ENCODE results near the gene PDZD2. TPM values are rescaled to one million over a fixed set of nuclear protein-coding genes. Genes with fewer than 3 reads are reported as not detected.

PDZD2 gene
- total and polyA plus RNA-seq, 4 experiments from 2014 or later, result 0.07 to 1.1 (median 0.68) TPM

DNA sequence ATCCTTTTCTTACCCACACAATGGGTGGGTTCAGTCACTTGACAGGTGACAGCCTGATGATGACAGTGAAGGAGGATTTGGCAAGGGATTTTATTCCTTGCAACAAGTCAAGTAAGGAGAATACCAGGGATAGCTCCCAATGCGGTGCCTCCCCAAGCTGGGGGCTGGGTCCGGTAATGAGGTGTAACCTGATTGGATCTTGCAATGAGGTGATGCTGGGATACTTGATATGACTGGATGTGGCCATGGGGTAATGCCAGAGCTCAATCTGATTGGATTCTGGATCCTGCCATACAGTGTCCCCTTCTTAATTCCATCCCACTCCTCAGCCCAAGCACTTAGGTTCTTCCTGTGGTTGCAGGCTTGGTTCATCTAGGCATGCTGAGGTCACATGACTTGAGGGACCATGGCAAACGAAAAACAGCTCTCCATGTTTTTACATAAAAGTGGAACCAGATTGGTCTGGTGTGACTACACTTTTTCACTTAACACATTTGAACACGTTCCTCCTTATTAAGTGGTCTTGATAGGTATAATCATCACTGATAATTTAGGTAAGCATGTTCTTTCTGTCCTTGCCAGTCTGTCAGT, 181.1 kb downstream of the PDZD2 start:
- intact Hi-C loops (cut with micrococcal nuclease), result no loop called here
- no peaks in the 10 kb centered on the region for H3K36me3 ChIP-seq (ENCODE audit: insufficient read depth, low read length)
- no peaks in the 10 kb centered on the region for H3K4me1 Mint-ChIP-seq
- no peak overlapping the region for H3K4me3 ChIP-seq (ENCODE audit: low read length in 2 of 2)
- ChIA-PET CTCF (ENCODE audit: partially characterized antibody) (no interaction called here), POLR2A (ENCODE audit: partially characterized antibody) (no interaction called here)
- H3K27me3 Mint-ChIP-seq, result peaks cover 1 to 2% of the 10 kb centered on the region in 2 donors
- DNase-seq, result no peak
- H3K4me3 Mint-ChIP-seq, result no peak overlapping the region
- no peak overlapping the region for H3K27ac Mint-ChIP-seq
- no peak overlapping the region for H3K27ac ChIP-seq (ENCODE audit: low read depth, low read length)
- H3K27me3 ChIP-seq (ENCODE audit: insufficient read depth, low read length), result no peaks in the 10 kb centered on the region
- H3K9me3 Mint-ChIP-seq, result no peaks in the 10 kb centered on the region
- no peaks in the 10 kb centered on the region for H3K36me3 Mint-ChIP-seq
- H3K4me1 ChIP-seq (ENCODE audit: insufficient read depth, low read length), result no peaks in the 10 kb centered on the region
- no peaks in the 10 kb centered on the region for H3K9me3 ChIP-seq (ENCODE audit: control insufficient read depth in 1 of 2, low read length in 2 of 2)

DNA sequence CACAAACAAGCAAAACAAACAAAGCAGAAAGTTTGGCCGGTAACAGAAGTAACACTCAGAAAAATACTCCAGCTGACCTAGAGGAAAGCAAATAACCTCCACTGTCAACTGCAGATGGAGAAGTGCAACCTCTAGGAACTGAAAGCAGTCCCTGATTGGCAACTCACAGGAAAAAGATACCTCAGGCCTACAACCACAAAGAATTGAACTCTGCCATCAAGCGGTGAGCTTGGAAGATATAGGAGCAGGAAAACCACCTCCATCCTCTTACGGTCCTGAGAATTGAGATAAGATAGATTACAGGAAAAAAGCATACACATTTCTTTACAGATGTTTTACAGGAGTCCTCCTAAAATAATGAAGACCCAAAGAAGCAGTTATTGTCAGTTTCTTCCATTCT, 184.5 kb downstream of the PDZD2 start:
- ChIA-PET POLR2A (ENCODE audit: partially characterized antibody) (no interaction called here), CTCF (ENCODE audit: partially characterized antibody) (interaction anchor here (1.8 to 3.7 kb wide), 3 partner anchors 10 to 270 kb away, joined by 5 to 15 read pairs (median 12); no protein-coding TSS in a partner anchor)
- Histone ChIP-seq H3K36me3 (ENCODE audit: insufficient read depth, low read length) (no peaks in the 10 kb centered on the region), H3K27me3 (ENCODE audit: insufficient read depth, low read length) (no peaks in the 10 kb centered on the region), H3K4me1 (ENCODE audit: insufficient read depth, low read length) (no peaks in the 10 kb centered on the region), H3K27ac (ENCODE audit: low read depth, low read length) (no peak overlapping the region), H3K4me3 (ENCODE audit: low read length in 2 of 2) (no peak overlapping the region), H3K9me3 (ENCODE audit: control insufficient read depth in 1 of 2, low read length in 2 of 2) (no peaks in the 10 kb centered on the region)
- Mint-ChIP-seq H3K27me3 (peaks cover 1 to 2% of the 10 kb centered on the region in 2 donors), H3K9me3 (peaks cover 0 to 8% (median 6%) of the 10 kb centered on the region in 8 donors), H3K27ac (peak overlapping the region in 1 of 7 donors; percentile 16), H3K36me3 (no peaks in the 10 kb centered on the region), H3K4me1 (no peaks in the 10 kb centered on the region), H3K4me3 (no peak overlapping the region)
- intact Hi-C loops (cut with micrococcal nuclease), result no loop called here
- no peak for DNase-seq

DNA sequence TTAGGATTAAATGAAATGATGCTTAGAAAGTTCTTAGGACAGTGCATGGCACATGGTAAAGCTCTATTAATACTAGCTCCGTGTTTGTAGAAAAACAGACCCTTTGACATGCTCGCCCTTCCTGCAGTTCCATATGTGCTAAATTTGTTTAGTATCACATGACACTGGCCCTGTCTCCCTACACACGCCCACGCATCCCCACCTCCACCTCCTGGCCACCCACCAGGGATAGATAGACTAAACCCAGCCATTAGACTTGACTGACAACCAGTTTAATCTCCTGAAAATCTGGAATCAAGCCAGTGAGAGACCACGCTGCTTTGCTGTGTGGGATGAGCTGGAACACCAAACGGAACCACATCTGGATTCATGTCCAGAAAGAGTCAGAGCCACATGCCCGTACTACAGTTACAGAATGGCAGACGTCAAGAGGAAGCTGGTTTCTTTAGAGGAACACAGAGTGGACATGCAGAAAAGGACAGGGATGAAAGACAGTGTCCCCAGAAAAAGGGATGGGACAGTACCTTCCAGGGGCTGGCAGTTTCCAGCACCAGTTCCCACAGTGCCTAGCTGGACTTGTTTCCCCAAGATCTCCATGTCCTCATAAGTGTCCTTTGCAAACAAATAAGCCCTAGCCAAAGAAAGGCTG, 186.1 kb downstream of the PDZD2 start:
- POLR2A ChIA-PET (ENCODE audit: partially characterized antibody), result no interaction called here
- H3K4me3 Mint-ChIP-seq, result no peak overlapping the region
- H3K27ac Mint-ChIP-seq, result peak overlapping the region in 1 of 7 donors; percentile 36

DNA sequence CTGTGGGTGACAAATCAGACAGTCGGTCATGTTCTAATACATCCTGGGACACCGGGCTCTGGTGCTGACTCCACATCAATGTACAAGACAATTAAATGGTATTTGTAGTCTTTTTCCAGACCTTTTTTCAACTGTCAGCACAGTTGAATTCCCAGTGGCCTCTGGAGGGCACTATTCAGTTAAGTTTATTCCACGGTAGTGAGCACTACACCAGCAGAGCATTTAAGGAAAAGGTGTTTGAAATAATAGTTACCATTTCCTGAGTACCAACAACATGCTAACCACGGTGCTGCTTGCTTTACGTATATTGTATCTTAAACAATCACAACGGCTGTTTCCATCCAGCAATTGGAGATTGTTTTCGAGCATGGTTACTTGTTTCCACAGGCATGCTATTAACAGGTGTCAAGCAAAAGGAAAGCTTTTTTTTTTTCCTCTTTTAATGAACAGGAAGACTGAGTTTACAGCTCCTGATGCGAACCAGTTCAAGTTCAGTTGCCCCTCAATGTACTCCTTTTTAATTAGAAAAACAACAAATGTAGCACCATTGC, 186.7 kb downstream of the PDZD2 start:
- ChIA-PET CTCF (ENCODE audit: partially characterized antibody) (interaction anchor here (1.2 to 3.7 kb wide), 4 partner anchors 8 to 267 kb away, joined by 4 to 15 read pairs (median 6); no protein-coding TSS in a partner anchor), POLR2A (ENCODE audit: partially characterized antibody) (no interaction called here)
- Mint-ChIP-seq H3K36me3 (peaks cover 0 to under 1% of the 10 kb centered on the region in 2 donors), H3K9me3 (peaks cover 0 to 22% (median 13%) of the 10 kb centered on the region in 8 donors), H3K4me3 (peak overlapping the region in 3 of 8 donors; percentile 12 to 35 (median 20)), H3K27ac (no peak overlapping the region), H3K4me1 (no peaks in the 10 kb centered on the region), H3K27me3 (peaks cover 2% of the 10 kb centered on the region in 2 donors)
- H3K27me3 ChIP-seq (ENCODE audit: insufficient read depth, low read length), result no peaks in the 10 kb centered on the region
- no peaks in the 10 kb centered on the region for H3K36me3 ChIP-seq (ENCODE audit: insufficient read depth, low read length)
- no peak overlapping the region for H3K4me3 ChIP-seq (ENCODE audit: low read length in 2 of 2)
- intact Hi-C loops (cut with micrococcal nuclease), result no loop called here
- no peak overlapping the region for H3K27ac ChIP-seq (ENCODE audit: low read depth, low read length)
- peak in 4 of 5 donors; percentile 14 to 48 (median 36) for DNase-seq
- no peaks in the 10 kb centered on the region for H3K4me1 ChIP-seq (ENCODE audit: insufficient read depth, low read length)
- no peaks in the 10 kb centered on the region for H3K9me3 ChIP-seq (ENCODE audit: control insufficient read depth in 1 of 2, low read length in 2 of 2)

More for the DNA sequence above, 186.1 kb downstream of the PDZD2 start:
- H3K4me1 ChIP-seq (ENCODE audit: insufficient read depth, low read length), result no peaks in the 10 kb centered on the region
- CTCF ChIA-PET (ENCODE audit: partially characterized antibody), result interaction anchor here (1.5 to 3.7 kb wide), 5 partner anchors 9 to 268 kb away, joined by 4 to 15 read pairs (median 6); no protein-coding TSS in a partner anchor
- no peaks in the 10 kb centered on the region for H3K36me3 Mint-ChIP-seq
- no peak for DNase-seq
- no peaks in the 10 kb centered on the region for H3K4me1 Mint-ChIP-seq
- intact Hi-C loops (cut with micrococcal nuclease), result no loop called here
- H3K27ac ChIP-seq (ENCODE audit: low read depth, low read length), result no peak overlapping the region
- H3K9me3 ChIP-seq (ENCODE audit: control insufficient read depth in 1 of 2, low read length in 2 of 2), result no peaks in the 10 kb centered on the region
- no peaks in the 10 kb centered on the region for H3K36me3 ChIP-seq (ENCODE audit: insufficient read depth, low read length)
- H3K4me3 ChIP-seq (ENCODE audit: low read length in 2 of 2), result no peak overlapping the region
- peaks cover 1 to 2% of the 10 kb centered on the region in 2 donors for H3K27me3 Mint-ChIP-seq
- no peaks in the 10 kb centered on the region for H3K27me3 ChIP-seq (ENCODE audit: insufficient read depth, low read length)
- H3K9me3 Mint-ChIP-seq, result peaks cover 0 to 19% (median 12%) of the 10 kb centered on the region in 8 donors

DNA sequence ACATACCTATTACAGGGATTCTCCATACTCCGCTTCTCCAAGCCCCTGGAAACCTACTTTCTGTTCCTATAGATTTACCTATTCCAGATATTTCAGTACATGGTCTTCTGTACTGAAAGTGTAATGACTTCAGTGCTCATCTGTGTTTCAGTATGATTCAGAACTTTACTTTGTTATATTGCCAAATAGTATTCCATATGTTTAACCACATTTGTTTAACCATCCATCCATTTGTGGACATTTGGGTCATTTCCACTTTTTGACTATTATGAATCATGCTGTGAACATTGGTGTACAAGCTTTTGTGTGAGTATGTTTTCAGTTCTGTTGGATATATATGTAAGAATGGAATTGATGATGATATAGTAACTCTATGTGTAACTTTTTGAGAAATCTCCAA, 188.9 kb downstream of the PDZD2 start:
- Histone ChIP-seq H3K27ac (ENCODE audit: low read depth, low read length) (no peak overlapping the region), H3K4me1 (ENCODE audit: insufficient read depth, low read length) (no peaks in the 10 kb centered on the region), H3K9me3 (ENCODE audit: control insufficient read depth in 1 of 2, low read length in 2 of 2) (no peaks in the 10 kb centered on the region), H3K36me3 (ENCODE audit: insufficient read depth, low read length) (no peaks in the 10 kb centered on the region), H3K27me3 (ENCODE audit: insufficient read depth, low read length) (no peaks in the 10 kb centered on the region), H3K4me3 (ENCODE audit: low read length in 2 of 2) (no peak overlapping the region)
- peaks cover 0 to 4% of the 10 kb centered on the region in 2 donors for H3K36me3 Mint-ChIP-seq
- H3K4me1 Mint-ChIP-seq, result no peaks in the 10 kb centered on the region
- no peak overlapping the region for H3K4me3 Mint-ChIP-seq
- DNase-seq, result no peak
- peaks cover 2 to 7% of the 10 kb centered on the region in 2 donors for H3K27me3 Mint-ChIP-seq
- POLR2A ChIA-PET (ENCODE audit: partially characterized antibody), result no interaction called here
- intact Hi-C loops (cut with micrococcal nuclease), result no loop called here
- H3K27ac Mint-ChIP-seq, result no peak overlapping the region
- CTCF ChIA-PET (ENCODE audit: partially characterized antibody), result no interaction called here
- peaks cover 0 to 24% (median 14%) of the 10 kb centered on the region in 8 donors for H3K9me3 Mint-ChIP-seq

DNA sequence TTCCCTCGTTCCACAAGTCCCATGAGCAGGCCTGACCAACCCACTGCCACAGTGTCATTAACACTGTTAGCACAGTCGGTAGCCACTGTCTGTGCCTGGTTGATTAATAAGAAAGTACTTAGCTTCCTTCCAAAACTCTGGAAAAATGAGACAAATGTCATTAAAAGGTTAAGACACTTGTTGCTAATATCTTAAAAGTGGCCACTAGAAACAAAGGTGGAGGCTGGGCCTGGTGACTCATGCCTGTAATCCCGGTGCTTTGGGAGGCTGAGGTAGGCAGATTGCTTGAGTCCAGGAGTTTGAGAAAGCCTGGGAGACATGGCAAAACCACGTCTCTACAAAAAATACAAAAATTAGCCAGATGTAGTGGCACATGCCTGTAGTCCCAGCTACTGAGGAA, 194.0 kb downstream of the PDZD2 start:
- CTCF ChIA-PET (ENCODE audit: partially characterized antibody), result interaction anchor here (1.8 kb wide), 1 partner anchor 9 kb away, joined by 5 read pairs; no protein-coding TSS in a partner anchor

DNA sequence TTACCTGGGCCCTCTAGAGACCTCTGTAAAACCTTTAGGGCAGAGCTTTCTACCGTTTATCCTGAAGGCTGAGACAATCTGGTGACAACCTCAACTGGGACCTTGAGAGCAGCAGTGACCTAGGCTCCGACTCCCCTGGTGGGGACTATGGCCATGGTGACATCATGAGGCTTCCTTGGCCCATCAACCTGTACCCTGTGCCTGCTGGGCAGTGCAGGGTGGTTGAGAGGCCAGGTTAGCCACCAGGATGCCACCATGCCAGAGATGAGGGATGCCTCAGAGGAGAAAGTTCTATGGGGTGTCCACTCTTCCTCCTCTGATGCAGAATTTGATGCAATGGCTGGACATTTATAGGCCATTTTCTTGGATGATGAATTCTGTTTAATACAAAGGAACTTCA, 194.8 kb downstream of the PDZD2 start:
- H3K27ac ChIP-seq (ENCODE audit: low read depth, low read length), result no peak overlapping the region
- DNase-seq, result no peak
- H3K9me3 ChIP-seq (ENCODE audit: control insufficient read depth in 1 of 2, low read length in 2 of 2), result no peaks in the 10 kb centered on the region
- CTCF ChIA-PET (ENCODE audit: partially characterized antibody), result interaction anchor here (1.8 kb wide), 1 partner anchor 9 kb away, joined by 5 read pairs; no protein-coding TSS in a partner anchor
- Mint-ChIP-seq H3K27me3 (peaks cover 0 to 6% of the 10 kb centered on the region in 2 donors), H3K4me3 (no peak overlapping the region), H3K4me1 (no peaks in the 10 kb centered on the region), H3K27ac (no peak overlapping the region), H3K36me3 (peaks cover 0 to 4% of the 10 kb centered on the region in 2 donors), H3K9me3 (peaks cover 0 to 14% (median 4%) of the 10 kb centered on the region in 8 donors)
- no peak overlapping the region for H3K4me3 ChIP-seq (ENCODE audit: low read length in 2 of 2)
- intact Hi-C loops (cut with micrococcal nuclease), result loop anchor here (10.0 kb wide), 1 partner anchor 479 kb away; no protein-coding TSS in a partner anchor
- H3K36me3 ChIP-seq (ENCODE audit: insufficient read depth, low read length), result no peaks in the 10 kb centered on the region
- no peaks in the 10 kb centered on the region for H3K27me3 ChIP-seq (ENCODE audit: insufficient read depth, low read length)
- POLR2A ChIA-PET (ENCODE audit: partially characterized antibody), result no interaction called here
- H3K4me1 ChIP-seq (ENCODE audit: insufficient read depth, low read length), result no peaks in the 10 kb centered on the region

More for the DNA sequence above, 194.0 kb downstream of the PDZD2 start:
- Histone ChIP-seq H3K36me3 (ENCODE audit: insufficient read depth, low read length) (no peaks in the 10 kb centered on the region), H3K27ac (ENCODE audit: low read depth, low read length) (no peak overlapping the region), H3K4me3 (ENCODE audit: low read length in 2 of 2) (no peak overlapping the region), H3K9me3 (ENCODE audit: control insufficient read depth in 1 of 2, low read length in 2 of 2) (no peaks in the 10 kb centered on the region), H3K4me1 (ENCODE audit: insufficient read depth, low read length) (no peaks in the 10 kb centered on the region), H3K27me3 (ENCODE audit: insufficient read depth, low read length) (no peaks in the 10 kb centered on the region)
- Mint-ChIP-seq H3K27me3 (peaks cover 0 to 6% of the 10 kb centered on the region in 2 donors), H3K4me3 (no peak overlapping the region), H3K4me1 (no peaks in the 10 kb centered on the region), H3K36me3 (peaks cover 0 to 4% of the 10 kb centered on the region in 2 donors), H3K27ac (no peak overlapping the region), H3K9me3 (peaks cover 0 to 21% (median 12%) of the 10 kb centered on the region in 8 donors)
- intact Hi-C loops (cut with micrococcal nuclease), result loop anchor here (10.0 kb wide), 1 partner anchor 478 kb away; no protein-coding TSS in a partner anchor
- no peak for DNase-seq
- POLR2A ChIA-PET (ENCODE audit: partially characterized antibody), result no interaction called here
